ENCODE data around the gene JPT1.

DNA sequence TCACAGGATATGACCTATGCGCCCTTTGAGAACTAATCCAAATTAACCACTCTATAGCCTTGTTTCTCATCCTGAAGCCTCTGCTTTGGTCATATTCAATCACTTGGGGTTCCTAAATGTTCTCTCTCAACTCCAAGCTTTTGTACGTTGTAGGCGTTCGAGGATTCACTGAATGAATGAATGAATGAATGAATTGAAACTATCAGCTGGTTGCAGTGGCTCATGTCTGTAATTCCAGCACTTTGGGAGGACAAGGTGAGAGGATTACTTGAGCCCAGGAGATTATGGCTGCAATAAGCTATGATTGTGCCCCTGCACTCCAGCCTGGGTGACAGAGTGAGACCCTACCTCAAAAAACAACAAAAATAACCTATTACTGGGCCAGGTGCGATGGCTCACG lies 34.3 kb upstream of the JPT1 start:
- no peak for TF ChIP-seq POLR2A (IDR thresholded peaks at IDR 0.05; ENCODE audit: low read depth, low read length)
- TF ChIP-seq, protein P1, sequence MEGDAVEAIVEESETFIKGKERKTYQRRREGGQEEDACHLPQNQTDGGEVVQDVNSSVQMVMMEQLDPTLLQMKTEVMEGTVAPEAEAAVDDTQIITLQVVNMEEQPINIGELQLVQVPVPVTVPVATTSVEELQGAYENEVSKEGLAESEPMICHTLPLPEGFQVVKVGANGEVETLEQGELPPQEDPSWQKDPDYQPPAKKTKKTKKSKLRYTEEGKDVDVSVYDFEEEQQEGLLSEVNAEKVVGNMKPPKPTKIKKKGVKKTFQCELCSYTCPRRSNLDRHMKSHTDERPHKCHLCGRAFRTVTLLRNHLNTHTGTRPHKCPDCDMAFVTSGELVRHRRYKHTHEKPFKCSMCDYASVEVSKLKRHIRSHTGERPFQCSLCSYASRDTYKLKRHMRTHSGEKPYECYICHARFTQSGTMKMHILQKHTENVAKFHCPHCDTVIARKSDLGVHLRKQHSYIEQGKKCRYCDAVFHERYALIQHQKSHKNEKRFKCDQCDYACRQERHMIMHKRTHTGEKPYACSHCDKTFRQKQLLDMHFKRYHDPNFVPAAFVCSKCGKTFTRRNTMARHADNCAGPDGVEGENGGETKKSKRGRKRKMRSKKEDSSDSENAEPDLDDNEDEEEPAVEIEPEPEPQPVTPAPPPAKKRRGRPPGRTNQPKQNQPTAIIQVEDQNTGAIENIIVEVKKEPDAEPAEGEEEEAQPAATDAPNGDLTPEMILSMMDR (IDR thresholded peaks at IDR 0.05; ENCODE audit: extremely low read depth in 1 of 2, insufficient read depth in 1 of 2, low read depth in 1 of 2, low read length in 2 of 2): no peak
- TF ChIP-seq EZH2 (IDR thresholded peaks at IDR 0.05; ENCODE audit: borderline replicate concordance, low read depth, low read length, severe bottlenecking): no peak
